HG02973 (cell line): ENCODE data around the gene HDAC9.
"Not testable (repeated sequence)": the region's sequence is repeated elsewhere in the genome, so short reads cannot be mapped to it uniquely, and the experiment has no call there.

Source experiments
- ATAC-seq: cut with Tn5 transposase; IDR thresholded peaks from one replicate; pipeline ENCODE4 v1.9.1; 2021; ENCODE audit warnings: moderate library complexity; ENCODE audit not compliant: unreplicated experiment

Gene HDAC9

DNA sequence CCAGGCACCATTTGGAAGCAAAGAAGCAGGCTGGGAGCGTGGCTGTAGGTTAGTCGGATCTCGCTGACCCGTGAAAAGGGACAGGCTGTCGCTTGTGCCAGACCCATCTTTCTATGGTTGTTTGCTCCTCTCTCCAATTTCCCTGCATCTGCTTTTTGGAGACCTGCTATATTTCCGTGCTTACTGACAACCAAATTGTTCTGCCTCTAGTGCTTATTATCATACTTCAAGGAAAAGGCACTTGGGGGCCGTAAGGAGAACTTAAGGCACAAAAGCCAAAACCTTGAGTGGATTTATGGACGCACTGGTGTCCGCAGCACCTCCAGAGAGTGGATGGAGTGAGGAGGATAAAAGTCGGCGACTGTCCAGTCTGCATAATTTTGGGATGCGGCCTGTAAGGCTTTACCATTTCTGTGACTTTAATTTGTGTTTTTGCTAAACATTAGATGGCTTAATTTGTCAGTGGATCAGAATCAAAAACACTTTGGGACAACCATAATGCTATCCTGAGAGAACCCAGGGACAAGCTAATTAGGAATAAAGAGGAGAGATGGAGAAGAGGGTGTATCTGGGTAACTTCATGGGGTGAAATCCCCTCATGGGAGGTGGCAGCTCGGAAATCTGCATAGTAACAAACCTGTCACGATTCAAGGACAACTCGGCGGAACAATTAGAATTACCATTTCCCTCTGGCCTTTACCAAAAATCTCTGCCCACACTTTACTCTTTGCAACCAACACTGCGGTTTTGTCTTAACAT, 206.7 kb downstream of the HDAC9 start:
- no peak for ATAC-seq

DNA sequence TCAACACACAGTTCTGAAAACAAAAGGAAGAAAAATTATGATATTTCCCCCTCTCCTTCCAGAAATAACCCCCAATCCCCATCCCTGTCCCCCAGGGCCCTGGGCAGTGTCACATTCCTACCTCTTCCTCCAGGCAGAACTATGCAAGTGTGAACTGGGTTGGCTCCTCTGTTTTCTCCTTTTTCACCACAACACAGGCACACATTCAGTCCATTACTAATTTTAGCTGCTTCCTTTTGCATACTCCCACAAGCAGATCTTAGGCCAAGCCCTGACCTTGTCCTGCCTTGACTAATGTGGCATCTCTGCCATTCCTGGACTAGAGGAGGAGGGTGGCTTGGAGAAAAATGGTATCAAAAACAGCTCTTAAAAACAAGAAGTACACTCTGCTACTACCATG, 208.1 kb downstream of the HDAC9 start:
- ATAC-seq, result no peak

DNA sequence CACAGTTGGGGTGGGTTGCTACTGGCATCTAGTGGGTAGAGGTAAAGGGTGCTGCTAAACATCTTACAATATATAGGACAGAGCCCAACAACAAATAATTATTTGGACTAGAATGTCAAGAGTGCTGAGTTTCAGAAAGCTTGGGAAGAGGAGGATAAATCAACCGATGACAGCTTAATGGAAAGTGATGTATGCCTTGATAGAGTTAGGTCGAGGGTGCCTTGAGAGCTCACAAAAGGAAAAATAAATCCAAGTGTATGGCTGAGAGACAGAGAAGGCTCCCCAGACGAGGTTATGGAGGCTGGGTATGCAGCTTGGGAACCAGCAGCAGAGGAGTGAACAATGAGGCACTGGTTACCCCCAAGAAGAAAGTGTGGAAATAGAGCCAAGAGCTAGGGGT, 211.1 kb downstream of the HDAC9 start:
- no peak for ATAC-seq

GRCh38 chr7:18708204-18708603, 212.7 kb downstream of the HDAC9 start:
- ATAC-seq, result no peak

- ATAC-seq, result no peak
These were observed 220.4 kb downstream of the HDAC9 start for GRCh38 chr7:18715988-18716387.

- no peak for ATAC-seq
These were observed 225.9 kb downstream of the HDAC9 start for GRCh38 chr7:18721429-18721828.

DNA sequence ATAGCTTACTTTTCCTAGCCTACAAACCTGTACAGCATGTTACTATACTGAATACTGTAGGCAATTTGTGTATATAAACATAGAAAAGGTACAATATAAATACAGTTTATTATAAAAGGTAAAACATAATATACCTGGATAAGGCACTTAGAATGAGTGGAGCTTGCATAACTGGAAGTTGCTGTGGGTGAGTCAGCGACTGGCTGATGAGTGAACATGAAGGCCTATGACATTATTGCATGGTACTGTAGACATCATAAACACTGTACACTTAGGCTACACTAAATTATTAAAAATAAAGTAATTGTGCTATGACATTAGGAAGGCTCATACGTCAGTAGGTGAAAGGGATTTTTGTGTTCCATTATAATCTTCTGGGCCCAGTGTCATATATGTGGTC, 228.8 kb downstream of the HDAC9 start:
- ATAC-seq, result no peak

DNA sequence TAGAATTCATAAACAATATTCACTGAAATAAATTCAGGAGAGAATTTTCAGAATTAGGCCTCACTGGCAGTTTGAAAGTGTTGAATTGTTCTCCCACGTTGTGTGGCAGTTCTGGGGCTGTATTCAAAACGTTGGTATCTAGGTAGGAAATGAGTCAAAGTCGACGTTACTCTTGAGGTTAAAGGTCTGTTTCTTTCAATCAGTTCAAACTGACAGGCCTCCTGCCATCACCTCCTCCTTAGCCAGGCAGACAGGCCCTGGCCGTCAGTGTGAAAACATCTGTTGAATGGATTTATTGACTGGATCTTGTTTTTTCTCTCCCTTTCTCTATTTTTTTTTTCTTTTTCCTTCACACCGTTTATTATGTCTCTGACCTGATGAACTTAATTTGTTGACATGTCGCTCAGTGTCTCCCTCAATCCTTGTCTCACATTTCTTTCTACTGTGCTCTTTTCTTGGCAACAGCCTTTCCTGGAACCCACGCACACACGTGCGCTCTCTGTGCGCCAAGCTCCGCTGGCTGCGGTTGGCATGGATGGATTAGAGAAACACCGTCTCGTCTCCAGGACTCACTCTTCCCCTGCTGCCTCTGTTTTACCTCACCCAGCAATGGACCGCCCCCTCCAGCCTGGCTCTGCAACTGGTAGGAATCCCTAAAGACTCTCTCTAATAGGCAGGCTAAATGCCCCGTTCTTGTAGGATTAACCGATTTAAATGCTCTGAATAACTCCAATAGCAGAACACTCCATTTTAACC, 231.7 kb downstream of the HDAC9 start:
- no peak for ATAC-seq

DNA sequence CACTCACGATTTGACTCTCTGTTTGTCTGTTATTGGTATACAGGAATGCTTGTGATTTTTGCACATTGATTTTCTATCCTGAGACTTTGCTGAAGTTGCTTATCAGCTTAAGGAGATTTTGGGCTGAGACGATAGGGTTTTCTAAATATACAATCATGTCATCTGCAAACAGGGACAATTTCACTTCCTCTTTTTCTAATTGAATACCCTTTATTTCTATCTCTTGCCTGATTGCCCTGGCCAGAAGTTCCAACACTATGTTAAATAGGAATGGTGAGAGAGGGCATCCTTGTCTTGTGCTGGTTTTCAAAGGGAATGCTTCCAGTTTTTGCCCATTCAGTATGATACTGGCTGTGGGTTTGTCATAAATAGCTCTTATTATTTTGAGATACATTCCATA, 240.5 kb downstream of the HDAC9 start:
- not testable (repeated sequence) for ATAC-seq

- no peak for ATAC-seq
These were observed 245.0 kb downstream of the HDAC9 start for GRCh38 chr7:18740579-18740988.

DNA sequence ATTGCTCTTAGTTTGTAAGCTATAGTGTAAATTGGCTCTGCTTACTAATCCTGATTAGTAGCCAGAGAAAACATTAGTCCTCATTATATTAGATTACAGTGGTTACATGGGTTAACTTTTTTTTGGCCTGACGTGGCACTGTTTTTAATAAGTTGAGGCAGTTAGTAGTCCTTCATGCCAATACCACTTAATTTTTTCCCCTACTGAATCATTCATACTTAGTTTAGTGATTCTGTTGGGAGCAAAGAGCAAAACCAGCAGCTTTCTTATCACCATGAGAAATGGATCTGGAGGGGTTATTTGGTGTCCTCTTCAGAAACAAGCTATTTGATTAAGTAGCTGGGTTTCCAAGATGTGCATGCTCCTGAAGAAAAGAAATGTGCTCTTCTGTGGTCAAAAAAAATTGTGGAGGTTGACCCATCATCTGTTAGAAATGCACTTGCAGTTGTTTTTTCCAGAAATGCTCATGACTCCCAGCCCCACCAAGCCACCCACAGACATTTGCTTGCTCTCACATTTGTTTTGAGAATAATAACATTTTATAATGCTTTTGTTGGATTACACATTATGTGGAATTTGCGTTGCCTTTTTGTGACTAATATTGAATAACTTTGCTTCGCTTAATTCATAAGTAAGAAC, 258.5 kb downstream of the HDAC9 start:
- no peak for ATAC-seq

DNA sequence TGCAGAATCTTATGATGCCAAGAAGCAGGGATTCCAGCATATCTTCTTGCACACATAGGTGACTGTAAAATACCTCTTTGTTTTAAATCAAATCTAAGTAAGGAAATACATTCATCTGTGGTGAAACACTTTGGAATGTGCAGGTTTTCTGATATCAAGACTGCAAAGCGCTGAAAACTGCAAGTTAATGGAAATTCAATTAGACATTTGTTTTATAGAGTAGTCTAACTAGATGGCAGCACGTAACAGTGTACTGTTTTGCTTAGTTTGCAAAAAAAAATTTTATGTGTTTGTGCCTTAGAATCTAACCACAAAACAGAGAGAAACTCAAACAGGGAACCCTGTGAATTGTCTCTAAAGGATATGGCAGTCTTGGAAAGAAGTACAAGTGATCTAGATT, 259.2 kb downstream of the HDAC9 start:
- no peak for ATAC-seq

DNA sequence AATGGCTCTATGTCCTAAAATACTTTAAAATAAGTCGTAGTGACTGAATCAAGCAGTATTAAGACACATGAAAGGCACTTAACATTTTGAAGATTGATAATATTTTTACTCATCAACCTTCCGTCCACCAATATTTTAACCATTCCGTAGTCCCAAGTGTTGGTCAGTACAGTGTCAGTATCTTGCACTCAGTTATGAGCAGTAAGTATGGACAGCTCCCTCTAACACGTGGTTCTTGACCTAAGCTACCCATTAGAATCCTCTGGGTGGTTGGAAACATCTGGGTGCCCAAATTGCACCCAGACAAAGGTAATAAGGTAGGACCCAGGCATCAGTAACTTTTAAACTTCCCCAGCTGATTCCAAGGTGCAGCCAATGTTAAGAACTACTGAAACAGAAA, 260.2 kb downstream of the HDAC9 start:
- no peak for ATAC-seq

DNA sequence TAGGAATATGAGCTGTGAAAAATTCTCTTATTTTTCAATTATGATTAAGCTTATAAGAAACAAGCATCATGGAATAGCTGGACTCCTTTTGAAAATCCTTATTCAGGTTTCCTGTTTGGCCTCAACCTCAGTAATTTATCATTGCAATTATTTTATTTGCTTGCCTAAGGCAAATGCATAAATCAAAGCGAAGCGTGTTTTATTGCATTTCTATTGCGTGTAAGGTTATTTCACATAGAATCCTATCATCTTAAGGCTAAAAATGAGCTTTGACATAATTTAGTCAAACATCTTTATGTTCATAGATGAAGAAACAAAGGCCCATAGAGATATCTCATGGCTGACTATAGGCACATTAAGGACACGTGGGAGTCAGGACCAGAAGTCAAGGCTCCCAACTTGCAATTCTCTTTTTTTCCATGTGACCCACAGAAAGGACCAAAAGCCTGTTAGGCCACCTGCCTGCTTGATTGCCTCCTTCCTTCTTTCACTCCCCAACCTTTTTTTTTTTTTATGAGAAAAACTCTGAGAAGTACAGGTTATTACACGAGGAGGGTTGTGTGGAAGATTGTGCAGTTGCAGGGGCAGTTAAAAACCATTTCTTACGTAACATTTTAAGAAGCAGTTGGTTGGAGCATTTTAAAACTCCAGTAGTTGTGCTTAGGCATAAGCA, 261.0 kb downstream of the HDAC9 start:
- ATAC-seq, result no peak

DNA sequence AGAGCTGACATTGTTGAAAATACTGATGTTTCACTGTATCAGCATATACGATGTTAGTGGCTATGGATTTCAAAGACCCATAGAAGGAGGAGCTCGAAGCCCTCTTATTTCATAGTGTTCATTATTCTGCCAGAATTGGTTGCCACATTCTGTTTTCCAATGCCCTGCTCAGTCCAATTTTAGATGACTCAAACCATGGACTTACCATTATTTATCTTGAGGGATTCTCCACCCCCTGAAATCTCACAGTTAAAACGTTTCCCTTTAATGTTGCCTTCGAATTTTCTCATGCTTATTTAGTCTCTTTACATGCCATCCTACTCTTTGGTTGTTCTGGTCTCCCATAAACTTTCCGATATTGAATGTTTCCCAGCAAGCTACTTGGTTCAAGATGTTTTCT, 264.5 kb downstream of the HDAC9 start:
- ATAC-seq, result no peak

DNA sequence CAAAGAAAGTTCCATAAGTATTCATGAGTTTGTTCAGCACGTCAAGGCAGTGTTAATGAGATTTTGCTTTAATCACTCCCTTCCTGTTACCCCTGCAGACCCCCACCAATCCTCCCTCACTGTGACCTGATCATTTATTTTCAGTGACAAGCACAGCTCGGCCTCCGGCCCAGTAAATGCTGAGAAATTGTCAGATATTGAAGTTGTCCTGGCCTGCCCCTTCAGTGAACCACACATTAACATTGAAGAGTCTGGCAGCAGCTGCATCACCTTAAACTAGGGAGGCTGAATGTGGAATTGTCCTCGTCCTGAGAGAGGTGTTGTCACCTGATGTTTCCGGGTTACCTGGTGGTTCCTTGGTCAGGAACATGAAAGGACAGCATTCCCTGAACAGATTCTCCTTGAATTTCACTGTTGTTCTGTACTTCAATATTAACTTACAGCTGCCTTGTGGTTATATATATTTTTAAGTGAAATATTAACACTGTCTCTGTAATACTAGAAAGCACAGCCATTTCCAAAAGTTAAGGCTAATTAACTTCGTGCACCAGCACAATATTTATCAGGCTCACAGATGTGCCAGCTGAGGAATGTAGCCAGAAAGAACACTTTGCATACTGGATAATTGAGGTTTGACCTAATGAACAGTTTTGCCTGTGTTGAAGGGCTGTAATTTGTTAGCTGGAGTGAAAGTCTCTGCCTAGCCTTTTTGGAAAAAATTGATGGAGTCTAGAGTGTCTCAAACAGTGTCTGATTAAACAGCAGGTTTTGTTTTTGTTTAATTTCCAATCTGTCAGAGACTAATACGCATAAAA, 265.3 kb downstream of the HDAC9 start:
- ATAC-seq, result no peak

DNA sequence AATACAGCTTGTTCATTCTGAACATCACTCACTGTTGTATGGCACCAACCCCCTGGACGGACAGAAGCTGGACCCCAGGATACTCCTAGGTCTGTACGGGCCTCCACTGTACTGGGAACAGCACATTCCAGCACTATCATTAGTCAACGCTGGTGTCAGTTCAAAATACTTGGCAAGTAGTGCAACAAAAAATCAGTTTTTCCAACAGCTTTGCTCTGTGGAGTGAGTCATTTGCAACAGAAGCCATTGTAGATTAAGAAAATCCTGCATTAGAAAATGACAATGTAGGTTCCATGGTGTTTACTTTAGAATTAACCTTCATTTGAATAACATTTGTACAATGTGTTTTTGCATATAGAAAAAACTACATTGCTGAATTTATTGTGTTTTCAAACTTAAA, 266.6 kb downstream of the HDAC9 start:
- no peak for ATAC-seq

- no peak for ATAC-seq
These were observed 272.7 kb downstream of the HDAC9 start for GRCh38 chr7:18768256-18768655.

DNA sequence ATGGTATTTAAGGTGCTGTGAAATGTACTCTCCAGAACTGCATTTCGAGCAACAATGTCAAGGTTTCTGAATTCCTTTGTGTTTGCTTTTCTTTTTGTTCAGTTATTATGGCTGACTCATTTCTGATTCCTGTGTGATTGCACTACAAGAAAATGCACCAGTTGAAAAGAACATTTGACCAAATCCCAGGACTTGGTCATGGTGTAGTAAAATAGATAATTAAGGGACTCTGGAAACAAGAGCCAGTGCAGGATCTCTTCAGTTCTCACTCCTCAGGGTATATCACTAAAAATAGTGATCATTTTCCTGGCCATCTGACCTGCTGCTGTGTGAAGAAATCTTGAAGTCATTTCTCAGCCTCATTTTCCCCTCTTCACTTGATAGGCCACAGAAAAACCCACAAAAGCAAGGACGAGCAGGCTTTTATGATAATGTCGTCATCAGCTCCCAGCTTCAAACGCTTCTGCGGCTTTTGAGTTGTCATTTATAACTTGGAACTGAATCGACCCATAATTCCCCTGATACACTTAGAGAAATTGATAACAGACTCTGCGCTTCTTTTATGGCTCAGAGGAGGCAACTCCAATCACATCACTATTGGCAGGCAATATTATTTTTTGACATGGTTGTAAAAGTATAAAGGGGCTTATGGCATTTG, 274.7 kb downstream of the HDAC9 start:
- ATAC-seq, result no peak

GRCh38 chr7:18770822-18771221, 275.3 kb downstream of the HDAC9 start:
- ATAC-seq, result no peak
